Muscle layer of duodenum (tissue), 2 donors: ENCODE data around the gene STUM.

Experiments used
- H3K27ac ChIP-seq: one replicate; pipeline ENCODE4 v1.7.0; 2013; ENCODE audit warnings: mild to moderate bottlenecking, low read length
- H3K27me3 ChIP-seq: one replicate; pipeline ENCODE4 v1.7.0; 2013; ENCODE audit warnings: low read depth, mild to moderate bottlenecking, control low read depth, low read length
- H3K36me3 ChIP-seq, 2 donors: one replicate each; pipeline ENCODE4 v1.7.0; 2013; ENCODE audit warnings: low read length in 2 of 2, control low read depth in 1 of 2, mild to moderate bottlenecking in 1 of 2; ENCODE audit not compliant: insufficient read depth in 2 of 2, control insufficient read depth in 1 of 2
- H3K4me1 ChIP-seq, 2 donors: one replicate each; pipeline ENCODE4 v1.7.0; 2013; ENCODE audit warnings: low read length in 2 of 2, mild to moderate bottlenecking in 2 of 2, control low read depth in 1 of 2, moderate library complexity in 1 of 2; ENCODE audit not compliant: insufficient read depth in 2 of 2, control insufficient read depth in 1 of 2
- H3K4me3 ChIP-seq, 2 donors: one replicate each; pipeline ENCODE4 v1.7.0; 2013; ENCODE audit warnings: low read length in 2 of 2, low read depth in 1 of 2, mild to moderate bottlenecking in 1 of 2
- H3K9me3 ChIP-seq, 2 donors: one replicate each; pipeline ENCODE4 v1.7.0; 2013; ENCODE audit warnings: low read length in 2 of 2, control low read depth in 1 of 2, mild to moderate bottlenecking in 1 of 2; ENCODE audit not compliant: control insufficient read depth in 1 of 2
- donor health status: healthy.

Gene STUM

DNA sequence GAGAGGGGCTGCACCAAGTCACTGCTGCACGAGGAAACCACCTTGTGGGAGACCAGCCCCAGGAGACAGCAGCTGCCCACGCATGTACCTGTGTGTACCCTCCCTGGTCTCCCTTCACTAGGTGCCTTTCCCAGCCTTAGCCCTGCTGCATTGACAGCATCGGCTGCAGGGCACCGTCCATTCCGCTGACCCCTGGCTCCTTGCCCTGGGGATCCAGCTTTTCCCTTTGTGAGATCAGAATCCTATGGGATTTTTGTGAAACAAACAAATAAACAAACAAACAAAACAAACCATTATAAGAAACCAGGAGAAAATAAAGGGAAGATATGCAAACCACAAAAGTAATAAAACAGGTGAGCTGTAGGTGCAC, 2.1 kb downstream of the STUM start:
- no peaks in the 10 kb centered on the region for H3K36me3 ChIP-seq
- H3K9me3 ChIP-seq: no peaks in the 10 kb centered on the region
- H3K27ac ChIP-seq: no peak overlapping the region
- H3K4me1 ChIP-seq: peaks cover 4 to 24% of the 10 kb centered on the region in 2 donors
- H3K27me3 ChIP-seq: no peaks in the 10 kb centered on the region
- peak overlapping the region in 1 of 2 donors; percentile 74 for H3K4me3 ChIP-seq

DNA sequence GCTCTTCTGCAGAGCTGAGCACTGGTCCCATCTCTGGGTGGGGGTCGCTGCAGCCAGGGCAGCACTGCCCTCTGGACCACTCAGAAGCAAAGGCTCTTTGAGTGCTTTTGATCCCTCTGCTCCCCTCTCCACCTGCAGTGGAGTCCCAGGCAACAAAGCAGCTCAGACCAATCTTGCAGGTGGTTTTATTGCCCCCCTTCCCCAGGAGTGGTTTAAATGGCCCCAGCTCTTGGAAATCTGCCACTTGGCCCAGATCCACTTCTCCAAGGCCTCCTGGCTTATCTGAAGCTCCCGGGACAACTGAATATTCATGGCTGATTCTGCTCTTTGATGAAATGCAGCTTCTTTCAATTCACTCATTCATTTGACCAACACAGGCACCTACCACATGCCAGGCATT, 2.7 kb downstream of the STUM start:
- Histone ChIP-seq H3K4me1 (peaks cover 4 to 24% of the 10 kb centered on the region in 2 donors), H3K27ac (no peak overlapping the region), H3K36me3 (no peaks in the 10 kb centered on the region), H3K4me3 (no peak overlapping the region), H3K9me3 (no peaks in the 10 kb centered on the region), H3K27me3 (no peaks in the 10 kb centered on the region)

DNA sequence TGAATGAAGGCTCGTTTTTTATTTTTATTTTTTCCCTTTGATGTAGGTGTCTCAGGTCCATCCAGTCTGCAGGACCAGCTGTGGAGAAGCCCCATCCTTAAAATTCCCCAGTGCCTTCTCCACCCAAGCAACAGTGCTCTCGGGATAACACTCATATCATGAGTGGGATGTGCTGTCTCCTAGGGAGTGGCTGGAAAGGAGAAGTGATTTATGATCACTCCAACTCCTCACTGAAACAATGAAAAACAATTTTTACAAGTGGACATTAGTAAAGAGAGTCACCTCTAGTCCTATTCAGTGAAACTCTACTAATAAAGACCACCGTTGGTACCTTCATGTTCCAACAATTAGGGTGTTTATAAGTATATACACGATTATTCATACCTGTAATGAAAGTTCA, 3.5 kb downstream of the STUM start:
- Histone ChIP-seq H3K4me3 (no peak overlapping the region), H3K27me3 (no peaks in the 10 kb centered on the region), H3K9me3 (no peaks in the 10 kb centered on the region), H3K36me3 (no peaks in the 10 kb centered on the region), H3K4me1 (peaks cover 4 to 24% of the 10 kb centered on the region in 2 donors), H3K27ac (no peak overlapping the region)

DNA sequence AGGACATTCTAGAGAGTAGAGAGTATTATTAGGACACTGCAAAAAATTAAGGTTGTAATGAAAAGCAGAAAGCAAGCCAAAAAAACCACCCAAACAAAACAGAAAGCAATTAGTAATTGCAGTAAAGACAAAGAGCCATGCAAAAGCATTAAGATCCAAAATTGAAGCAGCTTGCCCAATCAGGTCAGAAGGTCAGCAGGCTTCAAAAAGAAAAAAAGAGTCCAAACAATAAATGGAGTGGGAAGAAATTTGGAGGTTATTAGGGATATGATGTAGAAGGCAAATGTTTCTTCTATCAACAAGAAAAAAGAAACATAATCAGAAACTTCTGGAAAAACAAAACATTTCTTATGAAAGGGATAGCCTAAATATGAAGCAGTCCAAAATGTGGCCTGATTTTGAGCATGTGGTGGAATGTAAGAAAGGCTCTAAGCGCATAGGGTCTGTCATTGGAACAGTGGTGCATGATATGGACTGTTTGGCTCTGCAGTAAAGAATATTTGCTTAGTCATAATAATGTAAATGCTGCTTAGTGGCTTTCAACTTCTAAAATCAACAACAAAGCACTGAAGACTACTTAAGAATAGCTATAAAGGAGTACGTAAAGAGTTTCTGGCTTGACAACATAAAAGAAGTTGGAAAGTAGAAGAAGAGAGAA, 4.8 kb downstream of the STUM start:
- Histone ChIP-seq H3K4me3 (no peak overlapping the region), H3K27me3 (no peaks in the 10 kb centered on the region), H3K36me3 (no peaks in the 10 kb centered on the region), H3K4me1 (peaks cover 4 to 24% of the 10 kb centered on the region in 2 donors), H3K9me3 (no peaks in the 10 kb centered on the region), H3K27ac (no peak overlapping the region)

DNA sequence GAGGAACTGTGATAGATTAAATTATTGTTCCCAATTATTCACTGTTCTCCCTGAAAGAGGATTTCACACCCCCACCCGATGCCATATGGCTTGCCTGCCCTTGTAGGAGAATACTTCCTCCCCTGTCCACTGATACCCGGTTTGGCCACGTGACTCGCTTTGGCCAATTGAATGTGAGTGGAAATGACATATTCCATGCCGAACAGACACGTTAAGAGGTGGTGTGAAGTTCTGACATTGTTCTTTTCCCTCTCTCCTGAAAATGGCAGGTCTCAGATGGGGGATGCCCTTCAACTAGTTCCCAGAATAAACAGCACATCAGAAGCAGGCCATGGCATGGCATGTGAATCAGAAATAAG, 5.3 kb downstream of the STUM start:
- peaks cover 4 to 24% of the 10 kb centered on the region in 2 donors for H3K4me1 ChIP-seq
- H3K36me3 ChIP-seq: no peaks in the 10 kb centered on the region
- no peaks in the 10 kb centered on the region for H3K9me3 ChIP-seq
- no peak overlapping the region for H3K4me3 ChIP-seq
- no peaks in the 10 kb centered on the region for H3K27me3 ChIP-seq
- H3K27ac ChIP-seq: no peak overlapping the region

DNA sequence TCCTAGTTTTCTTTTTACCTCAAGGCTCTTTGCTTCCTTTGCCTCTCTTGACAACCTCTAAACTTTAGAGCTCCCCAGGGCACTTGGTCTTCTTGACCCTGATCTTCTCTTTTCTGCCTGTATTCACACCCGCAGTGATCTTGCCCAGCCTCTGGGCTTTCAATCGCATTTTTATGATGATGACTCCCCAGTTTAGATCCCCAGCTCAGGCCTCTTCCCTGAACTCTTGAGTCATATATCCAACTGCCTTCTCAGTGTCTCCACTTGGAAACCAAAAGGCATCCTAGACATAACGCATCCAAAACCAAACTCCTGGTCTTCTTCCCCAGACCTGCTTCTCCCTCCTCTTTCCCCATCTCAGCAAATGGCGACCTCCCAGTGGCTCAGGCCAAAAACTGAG, 6.5 kb downstream of the STUM start:
- no peak overlapping the region for H3K4me3 ChIP-seq
- H3K9me3 ChIP-seq: no peaks in the 10 kb centered on the region
- H3K27me3 ChIP-seq: no peaks in the 10 kb centered on the region
- peaks cover 4 to 13% of the 10 kb centered on the region in 2 donors for H3K4me1 ChIP-seq
- no peak overlapping the region for H3K27ac ChIP-seq
- no peaks in the 10 kb centered on the region for H3K36me3 ChIP-seq

DNA sequence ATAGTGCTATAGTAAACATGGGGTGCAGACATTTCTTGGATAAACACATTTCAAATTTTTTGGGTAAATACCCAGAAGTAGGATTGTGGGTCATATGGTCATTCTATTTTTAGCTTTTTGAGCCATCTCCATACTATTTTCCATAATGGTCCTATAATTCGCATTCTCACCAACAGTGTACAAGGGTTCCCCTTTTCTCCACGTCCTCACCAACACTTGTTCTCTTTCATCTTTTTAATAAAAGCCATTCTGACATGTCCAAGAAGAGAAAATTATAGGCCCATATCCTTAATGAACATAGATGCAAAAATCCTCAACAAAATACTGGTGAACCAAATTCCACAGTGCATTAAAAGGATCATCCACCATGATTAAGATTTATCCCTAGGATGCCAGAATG, 8.9 kb downstream of the STUM start:
- Histone ChIP-seq H3K27ac (no peak overlapping the region), H3K36me3 (no peaks in the 10 kb centered on the region), H3K4me1 (no peaks in the 10 kb centered on the region), H3K4me3 (no peak overlapping the region), H3K27me3 (no peaks in the 10 kb centered on the region), H3K9me3 (no peaks in the 10 kb centered on the region)

DNA sequence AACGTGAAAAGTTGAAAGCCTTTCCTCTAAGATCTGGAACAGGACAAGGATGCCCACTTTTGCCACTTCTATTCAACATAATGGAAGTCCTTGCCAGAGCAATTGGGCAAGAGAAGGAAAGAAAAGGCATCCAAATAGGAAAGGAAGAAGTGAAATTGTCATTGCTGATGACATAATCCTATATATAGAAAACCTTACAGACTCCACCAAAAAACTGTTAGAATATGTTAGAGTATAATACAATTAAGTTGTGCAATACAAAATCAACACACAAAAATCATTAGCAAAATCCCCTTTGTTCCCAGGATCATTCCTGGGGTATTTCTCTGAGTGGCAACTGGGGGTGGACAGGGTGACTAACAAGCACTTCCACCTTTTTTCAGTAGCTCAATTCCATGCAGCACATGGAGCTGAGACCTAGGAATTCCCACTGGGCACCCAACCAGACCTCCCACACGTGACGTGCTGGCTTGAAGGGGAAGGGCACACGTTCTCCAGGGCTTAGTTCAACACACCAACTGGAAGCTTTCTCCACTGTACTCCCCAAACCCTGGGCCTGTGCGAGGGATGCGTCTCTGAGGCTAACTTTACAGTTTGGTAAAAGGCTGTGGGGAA, 9.6 kb downstream of the STUM start:
- no peaks in the 10 kb centered on the region for H3K9me3 ChIP-seq
- no peaks in the 10 kb centered on the region for H3K36me3 ChIP-seq
- H3K4me3 ChIP-seq: no peak overlapping the region
- H3K4me1 ChIP-seq: no peaks in the 10 kb centered on the region
- H3K27me3 ChIP-seq: no peaks in the 10 kb centered on the region
- no peak overlapping the region for H3K27ac ChIP-seq

DNA sequence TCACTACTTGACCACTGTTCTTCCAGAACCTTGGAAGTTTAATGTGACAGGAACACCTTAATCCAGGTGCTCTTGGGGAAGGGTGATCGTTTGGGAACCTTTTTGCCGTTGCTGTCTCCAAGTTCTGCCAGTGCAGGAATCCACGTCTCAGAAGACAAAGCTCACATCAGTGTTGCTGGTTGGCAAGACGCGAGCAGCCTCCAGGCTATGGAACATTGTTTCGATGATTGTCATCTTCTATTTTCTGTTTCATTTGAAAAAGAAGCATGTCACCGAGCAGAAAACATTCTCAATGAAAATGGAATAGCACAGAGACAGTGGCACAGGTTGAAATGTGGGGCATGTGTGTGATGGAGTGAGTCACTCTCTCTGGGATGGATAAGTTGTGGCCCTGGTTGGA, 11.7 kb downstream of the STUM start:
- H3K27me3 ChIP-seq: no peaks in the 10 kb centered on the region
- H3K9me3 ChIP-seq: no peaks in the 10 kb centered on the region
- no peak overlapping the region for H3K4me3 ChIP-seq
- no peaks in the 10 kb centered on the region for H3K36me3 ChIP-seq
- no peak overlapping the region for H3K27ac ChIP-seq
- H3K4me1 ChIP-seq: no peaks in the 10 kb centered on the region

DNA sequence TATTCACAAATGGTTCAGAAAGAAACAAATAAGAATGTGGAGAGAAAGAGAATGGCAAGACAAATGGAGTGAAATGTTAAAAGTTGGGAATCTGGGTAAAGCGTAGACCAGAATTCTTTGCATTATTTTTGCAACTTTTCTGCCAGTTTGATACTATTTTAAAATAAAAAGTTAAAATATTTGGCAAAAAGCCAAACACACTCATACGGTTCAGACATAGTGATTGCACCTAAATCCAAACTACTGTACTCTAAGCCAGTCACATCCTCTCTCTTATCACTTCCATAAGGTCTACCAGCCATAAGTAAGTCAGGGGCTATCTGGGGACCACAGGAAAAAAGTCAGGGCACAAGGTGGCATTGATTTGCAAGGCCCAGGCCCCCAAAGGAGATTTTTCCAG, 14.4 kb downstream of the STUM start:
- no peaks in the 10 kb centered on the region for H3K27me3 ChIP-seq
- no peaks in the 10 kb centered on the region for H3K9me3 ChIP-seq
- H3K4me1 ChIP-seq: peaks cover 0 to 6% of the 10 kb centered on the region in 2 donors
- H3K4me3 ChIP-seq: no peak overlapping the region
- no peaks in the 10 kb centered on the region for H3K36me3 ChIP-seq
- peak overlapping the region; percentile 59 for H3K27ac ChIP-seq

DNA sequence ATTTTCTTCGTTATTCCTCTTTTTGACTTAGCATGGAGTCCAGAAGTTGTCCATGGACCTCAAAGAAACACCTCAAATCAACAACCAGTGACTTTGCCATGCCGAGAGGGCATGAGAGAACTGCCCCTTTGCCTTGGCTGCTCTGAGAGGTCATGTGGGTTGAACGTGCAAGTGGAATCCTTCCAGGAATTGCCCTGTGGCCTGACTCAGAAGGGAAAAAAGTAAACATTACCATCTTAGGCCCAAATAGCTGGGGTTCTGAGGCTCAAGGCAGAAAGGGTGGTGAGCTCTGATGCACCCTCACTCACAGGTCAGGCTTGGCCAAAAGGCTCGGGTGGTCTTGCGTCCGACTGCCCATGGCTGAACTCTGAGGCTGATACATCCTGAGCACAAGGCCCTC, 15.1 kb downstream of the STUM start:
- H3K36me3 ChIP-seq: no peaks in the 10 kb centered on the region
- H3K27me3 ChIP-seq: no peaks in the 10 kb centered on the region
- peak overlapping the region; percentile 59 for H3K27ac ChIP-seq
- H3K4me3 ChIP-seq: no peak overlapping the region
- H3K9me3 ChIP-seq: no peaks in the 10 kb centered on the region
- peaks cover 0 to 13% of the 10 kb centered on the region in 2 donors for H3K4me1 ChIP-seq

DNA sequence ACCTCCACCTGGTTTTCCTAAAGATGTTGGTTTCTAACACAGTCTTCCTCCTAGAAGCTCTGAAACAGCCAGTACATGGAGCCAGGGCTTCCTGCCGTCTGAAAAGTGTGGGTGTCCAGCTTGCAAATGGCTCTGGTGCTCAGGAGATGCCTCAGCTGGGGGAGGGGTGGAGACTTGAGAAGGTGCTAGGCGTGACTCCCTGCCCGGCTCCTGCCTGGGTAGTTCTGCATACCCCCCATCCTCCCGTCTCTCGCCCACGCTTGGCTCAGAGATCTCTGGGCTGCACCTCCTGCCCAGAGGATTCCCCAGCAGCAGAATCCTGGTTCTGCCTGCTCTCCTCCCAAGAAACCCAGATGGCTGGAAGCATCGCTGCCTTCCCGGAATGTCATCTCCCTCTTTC, 16.9 kb downstream of the STUM start:
- Histone ChIP-seq H3K4me3 (no peak overlapping the region), H3K27ac (peak overlapping the region; percentile 48), H3K4me1 (peaks cover 0 to 28% of the 10 kb centered on the region in 2 donors), H3K36me3 (no peaks in the 10 kb centered on the region), H3K27me3 (no peaks in the 10 kb centered on the region), H3K9me3 (no peaks in the 10 kb centered on the region)
